H1 (cell line): ENCODE data around the gene TRIM65. TPM values are rescaled to one million over a fixed set of nuclear protein-coding genes. Genes with fewer than 3 reads are reported as not detected.

ENCODE experiments used
- BCL11A ChIP-seq, 2 experiments: IDR thresholded peaks; one replicate each; pipeline ENCODE4 v1.6.1; 2011; ENCODE audit warnings: low read depth in 2 of 2, low read length in 2 of 2, mild to moderate bottlenecking in 2 of 2
- EZH2 ChIP-seq: fragments of 200-600 bp; sonication (generic); IDR thresholded peaks from 2 replicates; pipeline ENCODE4 v1.7.1; 2012; ENCODE audit warnings: low read depth, mild to moderate bottlenecking, moderate library complexity, low read length, inconsistent platforms; ENCODE audit not compliant: severe bottlenecking
- GABPA ChIP-seq: IDR thresholded peaks from 2 replicates; pipeline ENCODE4 v1.6.1; 2011; ENCODE audit warnings: mild to moderate bottlenecking, low read length, moderate library complexity, borderline replicate concordance; ENCODE audit not compliant: insufficient read depth
- NRF1 ChIP-seq: IDR thresholded peaks from 2 replicates; pipeline ENCODE4 v1.6.1; 2011; ENCODE audit warnings: mild to moderate bottlenecking, low read depth, low read length, improper control_type of control experiment
- PHF8 ChIP-seq: fragments of 200-600 bp; sonication (generic); conservative IDR thresholded peaks from 2 replicates; pipeline ENCODE4 v1.7.1; 2012; ENCODE audit warnings: low read depth, mild to moderate bottlenecking, inconsistent platforms, low read length, moderate library complexity
- POLR2A ChIP-seq, 2 experiments: IDR thresholded peaks; 1 replicate in 1 of 2; 2 replicates in 1 of 2; pipeline ENCODE4 v1.6.1; 2011; ENCODE audit warnings: low read depth in 2 of 2, low read length in 2 of 2, mild to moderate bottlenecking in 2 of 2; ENCODE audit errors: control extremely low read depth in 1 of 2
- RAD21 ChIP-seq, 2 experiments: IDR thresholded peaks in 1 of 2; conservative IDR thresholded peaks in 1 of 2; 2 replicates each; pipeline ENCODE4 v1.6.1; 2011; ENCODE audit warnings: low read depth in 2 of 2, low read length in 2 of 2, improper control_type of control experiment in 1 of 2, inconsistent platforms in 1 of 2, mild to moderate bottlenecking in 1 of 2, moderate library complexity in 1 of 2
- SP1 ChIP-seq: IDR thresholded peaks from 2 replicates; pipeline ENCODE4 v1.6.1; 2011; ENCODE audit warnings: low read depth, low read length
- TAF7 ChIP-seq: optimal IDR thresholded peaks from 2 replicates; pipeline ENCODE3; 2011; ENCODE audit warnings: low read depth, mild to moderate bottlenecking, inconsistent platforms, low read length, moderate library complexity, borderline replicate concordance
- TEAD4 ChIP-seq: IDR thresholded peaks from 2 replicates; pipeline ENCODE4 v1.6.1; 2012; ENCODE audit warnings: low read depth, low read length, inconsistent platforms, mixed read lengths
- USF2 ChIP-seq: IDR thresholded peaks from 2 replicates; pipeline ENCODE4 v1.6.1; 2011; ENCODE audit warnings: low read length, improper control_type of control experiment
- polyA plus RNA-seq, 7 experiments: library from polyadenylated mRNA; depleted of rRNA in 3 of 7; stranded (reverse) in 5 of 7; unstranded in 2 of 7; fragments of >200 nt in 5 of 7; fragments of 200-250 nt in 2 of 7; gene quantifications; 1 replicate in 5 of 7; 2 replicates in 1 of 7; 4 replicates in 1 of 7; pipeline versions ENCODE4 v1.2.1 to v1.2.3, GENCODE V29; 2011 to 2013; ENCODE audit warnings: missing spikeins in 2 of 7, mixed read lengths in 2 of 7
- total RNA-seq: library from RNA; stranded (reverse); fragmentation: NEBNext Ultra II Directional; extraction: Animal tissue kit (Norgen Biotek cat#: 25700); gene quantifications from 2 replicates; pipeline ENCODE4 v1.2.1, GENCODE V29; 2021

The TRIM65 gene
- total and polyA plus RNA-seq, 2 of the 8 experiments (the other 6 are each of a cell fraction or from before 2014, with no cell fraction given): 21.2 to 48.6 TPM

DNA sequence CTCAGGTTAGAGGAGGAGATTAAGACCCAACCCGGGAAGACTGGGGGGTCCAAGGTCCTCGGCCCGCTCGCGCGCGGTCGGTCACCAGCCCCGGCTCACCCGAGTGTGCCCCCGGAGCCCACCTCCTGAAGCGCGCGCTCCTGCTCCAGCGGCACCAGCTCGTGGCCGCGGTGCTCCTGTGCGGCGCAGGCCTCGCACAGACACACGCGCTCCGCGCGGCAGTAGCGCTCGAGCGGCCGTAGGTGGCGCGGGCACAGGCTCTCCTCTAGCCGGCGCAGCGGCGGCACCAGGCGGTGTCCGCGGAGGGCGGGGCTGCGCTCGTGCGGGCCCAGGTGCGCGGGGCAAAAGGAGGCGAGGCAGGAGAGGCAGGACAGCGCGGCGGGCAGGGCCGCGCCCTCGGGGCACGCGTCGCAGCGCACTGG lies 19.0 kb downstream of the TRIM65 start (continued):
- TF ChIP-seq POLR2A (IDR thresholded peaks at IDR 0.05; ENCODE audit: control extremely low read depth in 1 of 2, low read depth in 2 of 2, low read length in 2 of 2): no peak
- no peak for TF ChIP-seq TEAD4
- TF ChIP-seq NRF1: no peak
- TF ChIP-seq TAF7: peak; percentile 28
- TF ChIP-seq EZH2: peak; percentile 11
- TF ChIP-seq BCL11A (IDR thresholded peaks at IDR 0.05; ENCODE audit: low read depth in 2 of 2, low read length in 2 of 2): no peak
- TF ChIP-seq USF2: no peak
- TF ChIP-seq GABPA: no peak; the same call in 1 of the 2 replicates
- TF ChIP-seq SP1: no peak
- TF ChIP-seq RAD21 (IDR thresholded peaks at IDR 0.05 in 1 of 2, conservative IDR thresholded peaks at IDR 0.05 in 1 of 2; ENCODE audit: low read depth in 2 of 2, low read length in 2 of 2): peak; percentile 10 to 44; a peak in 1 of 4 replicates
- no peak for TF ChIP-seq PHF8
- TF ChIP-seq, all 59 proteins: peak for 12
